ENCODE data around the gene NEU1. TPM values are rescaled to one million over a fixed set of nuclear protein-coding genes. Genes with fewer than 3 reads are reported as not detected.
"Not testable (repeated sequence)": the region's sequence is repeated elsewhere in the genome, so short reads cannot be mapped to it uniquely, and the experiment has no call there.

The NEU1 gene
- total RNA-seq, 2 experiments from 2014 or later = 16.5 to 17.8 TPM

GRCh38 chr6:31834367-31835250 is 28.0 kb downstream of the NEU1 start:
- DNase-seq (peak; percentile 82), ATAC-seq (peak; percentile 46)
- Mint-ChIP-seq H3K9me3 (ENCODE audit: insufficient read depth) (no peaks in the 10 kb centered on the region), H3K27ac (peak overlapping the region; percentile 92), H3K4me3 (peak overlapping the region; percentile 98), H3K4me1 (ENCODE audit: low read depth) (peaks cover 52% of the 10 kb centered on the region), H3K27me3 (ENCODE audit: low read depth) (no peaks in the 10 kb centered on the region), H3K36me3 (ENCODE audit: low read depth) (peaks cover 61% of the 10 kb centered on the region)
- ChIA-PET CTCF (interaction anchor here (0.9 to 1.5 kb wide), 5 partner anchors 28 to 294 kb away, joined by 3 to 5 read pairs (median 4); partner anchors contain the start of gene NEU1), POLR2A (interaction anchor here (1.0 to 3.1 kb wide), 8 partner anchors 10 to 169 kb away, joined by 3 to 10 read pairs (median 7); partner anchors contain the start of genes ABHD16A, CLIC1, CSNK2B and GPANK1)

GRCh38 chr6:31831350-31832215 is 31.0 kb downstream of the NEU1 start:
- ATAC-seq (no peak), DNase-seq (no peak)
- Mint-ChIP-seq H3K4me3 (peak overlapping the region; percentile 87), H3K9me3 (ENCODE audit: insufficient read depth) (no peaks in the 10 kb centered on the region), H3K36me3 (ENCODE audit: low read depth) (peaks cover 35% of the 10 kb centered on the region), H3K27ac (peak overlapping the region; percentile 81), H3K27me3 (ENCODE audit: low read depth) (no peaks in the 10 kb centered on the region), H3K4me1 (ENCODE audit: low read depth) (peaks cover 34% of the 10 kb centered on the region)
- POLR2A ChIA-PET = interaction anchor here (0.6 to 3.4 kb wide), 5 partner anchors 14 to 179 kb away, joined by 3 to 20 read pairs (median 3); partner anchors contain the start of genes BAG6, CLIC1 and GPANK1
- CTCF ChIA-PET = interaction anchor here (0.9 to 4.4 kb wide), 16 partner anchors 13 to 280 kb away, joined by 3 to 44 read pairs (median 6); partner anchors contain the start of genes CLIC1, LSM2, LY6G5C and MSH5

- ChIA-PET POLR2A (interaction anchor here (0.6 to 3.4 kb wide), 10 partner anchors 14 to 179 kb away, joined by 3 to 20 read pairs (median 3); partner anchors contain the start of genes BAG6, CLIC1, GPANK1 and LY6G6D), CTCF (interaction anchor here (0.9 to 4.4 kb wide), 22 partner anchors 9 to 285 kb away, joined by 3 to 44 read pairs (median 6); partner anchors contain the start of genes ATP6V1G2, CLIC1, DDAH2 and LSM2)
- ATAC-seq = no peak
- Mint-ChIP-seq H3K36me3 (ENCODE audit: low read depth) (peaks cover 28% of the 10 kb centered on the region), H3K9me3 (ENCODE audit: insufficient read depth) (no peaks in the 10 kb centered on the region), H3K27me3 (ENCODE audit: low read depth) (no peaks in the 10 kb centered on the region), H3K27ac (peak overlapping the region; percentile 81), H3K4me3 (peak overlapping the region; percentile 87), H3K4me1 (ENCODE audit: low read depth) (peaks cover 34% of the 10 kb centered on the region)
- DNase-seq = no peak
These were observed 31.7 kb downstream of the NEU1 start for GRCh38 chr6:31830886-31831335.

DNA sequence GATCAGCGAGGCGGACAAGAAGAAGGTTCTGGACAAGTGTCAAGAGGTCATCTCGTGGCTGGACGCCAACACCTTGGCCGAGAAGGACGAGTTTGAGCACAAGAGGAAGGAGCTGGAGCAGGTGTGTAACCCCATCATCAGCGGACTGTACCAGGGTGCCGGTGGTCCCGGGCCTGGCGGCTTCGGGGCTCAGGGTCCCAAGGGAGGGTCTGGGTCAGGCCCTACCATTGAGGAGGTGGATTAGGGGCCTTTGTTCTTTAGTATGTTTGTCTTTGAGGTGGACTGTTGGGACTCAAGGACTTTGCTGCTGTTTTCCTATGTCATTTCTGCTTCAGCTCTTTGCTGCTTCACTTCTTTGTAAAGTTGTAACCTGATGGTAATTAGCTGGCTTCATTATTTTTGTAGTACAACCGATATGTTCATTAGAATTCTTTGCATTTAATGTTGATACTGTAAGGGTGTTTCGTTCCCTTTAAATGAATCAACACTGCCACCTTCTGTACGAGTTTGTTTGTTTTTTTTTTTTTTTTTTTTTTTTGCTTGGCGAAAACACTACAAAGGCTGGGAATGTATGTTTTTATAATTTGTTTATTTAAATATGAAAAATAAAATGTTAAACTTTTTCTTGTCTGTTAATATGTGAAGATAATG is 32.9 kb downstream of the NEU1 start:
- H3K4me3 Mint-ChIP-seq = peak overlapping the region; percentile 87
- DNase-seq (no peak), ATAC-seq (no peak)

GRCh38 chr6:31827286-31828079 is 35.1 kb downstream of the NEU1 start, which contains the start of gene HSPA1B:
TSS of gene HSPA1B (plus strand) at chr6:31827738. CDS start at chr6:31827951, 213 bp downstream.
- POLR2A ChIA-PET = interaction anchor here (0.7 to 3.4 kb wide), 13 partner anchors 9 to 235 kb away, joined by 3 to 33 read pairs (median 6); partner anchors contain the start of genes ABHD16A, BAG6, CLIC1 and CSNK2B
- Mint-ChIP-seq H3K27ac (peak within 1 kb of the TSS; percentile 93), H3K4me1 (ENCODE audit: low read depth) (peaks cover 53% of the 10 kb centered on the region), H3K9me3 (ENCODE audit: insufficient read depth) (no peaks in the 10 kb centered on the region), H3K27me3 (ENCODE audit: low read depth) (no peaks in the 10 kb centered on the region), H3K4me3 (peak within 1 kb of the TSS; percentile 86), H3K36me3 (ENCODE audit: low read depth) (peaks cover 27% of the 10 kb centered on the region)
- CTCF ChIA-PET = interaction anchor here (0.9 to 2.8 kb wide), 13 partner anchors 13 to 276 kb away, joined by 3 to 17 read pairs (median 4); partner anchors contain the start of genes CLIC1, DDAH2, HSPA1A and HSPA1L
- ATAC-seq (peak; percentile 78), DNase-seq (peak; percentile 99)

More for the DNA sequence above, 32.9 kb downstream of the NEU1 start:
- CTCF ChIA-PET = interaction anchor here (0.7 to 4.4 kb wide), 25 partner anchors 10 to 283 kb away, joined by 3 to 44 read pairs (median 5); partner anchors contain the start of genes APOM, ATP6V1G2, CLIC1 and DDAH2
- H3K27me3 Mint-ChIP-seq (ENCODE audit: low read depth) = no peaks in the 10 kb centered on the region
- H3K27ac Mint-ChIP-seq = peak overlapping the region; percentile 81
- H3K36me3 Mint-ChIP-seq (ENCODE audit: low read depth) = peaks cover 26% of the 10 kb centered on the region
- no peaks in the 10 kb centered on the region for H3K9me3 Mint-ChIP-seq (ENCODE audit: insufficient read depth)
- H3K4me1 Mint-ChIP-seq (ENCODE audit: low read depth) = peaks cover 43% of the 10 kb centered on the region
- POLR2A ChIA-PET = interaction anchor here (0.7 to 3.4 kb wide), 8 partner anchors 23 to 278 kb away, joined by 3 to 20 read pairs (median 4); partner anchors contain the start of genes BAG6, CLIC1, LSM2 and MSH5

DNA sequence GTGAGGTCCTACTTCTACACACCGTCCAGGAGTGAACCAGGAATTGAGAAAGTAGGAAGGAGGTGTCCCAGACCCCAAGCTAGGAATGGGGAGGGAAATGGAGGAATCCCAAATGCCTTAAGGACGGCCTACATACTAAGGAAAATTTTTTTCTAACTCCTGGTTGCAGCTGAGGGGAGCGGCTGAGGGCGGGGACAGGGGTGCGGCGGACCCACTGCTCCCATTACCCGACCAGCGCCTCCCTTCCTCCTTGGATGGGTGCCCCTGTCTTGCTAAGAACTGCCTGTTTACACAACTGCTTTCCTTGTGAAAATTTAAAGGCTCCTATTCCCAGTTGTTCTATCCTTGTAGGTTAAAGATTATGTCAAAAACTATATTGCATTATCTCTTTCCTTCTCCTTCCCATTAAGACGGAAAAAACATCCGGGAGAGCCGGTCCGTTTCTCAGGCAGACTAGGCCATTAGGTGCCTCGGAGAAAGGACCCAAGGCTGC is 35.8 kb downstream of the NEU1 start:
- POLR2A ChIA-PET = interaction anchor here (0.6 to 3.4 kb wide), 17 partner anchors 9 to 234 kb away, joined by 3 to 33 read pairs (median 3); partner anchors contain the start of genes ABHD16A, BAG6, CLIC1 and CSNK2B
- H3K27ac Mint-ChIP-seq = peak overlapping the region; percentile 93
- H3K36me3 Mint-ChIP-seq (ENCODE audit: low read depth) = peaks cover 27% of the 10 kb centered on the region
- H3K4me3 Mint-ChIP-seq = peak overlapping the region; percentile 86
- DNase-seq = peak; percentile 51
- peak; percentile 6 for ATAC-seq
- H3K27me3 Mint-ChIP-seq (ENCODE audit: low read depth) = no peaks in the 10 kb centered on the region
- CTCF ChIA-PET = interaction anchor here (0.8 to 2.8 kb wide), 15 partner anchors 12 to 175 kb away, joined by 3 to 17 read pairs (median 4); partner anchors contain the start of genes ABHD16A, CLIC1, DDAH2 and HSPA1A
- no peaks in the 10 kb centered on the region for H3K9me3 Mint-ChIP-seq (ENCODE audit: insufficient read depth)
- H3K4me1 Mint-ChIP-seq (ENCODE audit: low read depth) = peaks cover 57% of the 10 kb centered on the region

- H3K4me1 Mint-ChIP-seq (ENCODE audit: low read depth) = peaks cover 53% of the 10 kb centered on the region
- H3K27ac Mint-ChIP-seq = peak overlapping the region; percentile 52
- peak overlapping the region; percentile 86 for H3K4me3 Mint-ChIP-seq
- no peaks in the 10 kb centered on the region for H3K9me3 Mint-ChIP-seq (ENCODE audit: insufficient read depth)
- H3K36me3 Mint-ChIP-seq (ENCODE audit: low read depth) = peaks cover 20% of the 10 kb centered on the region
- ChIA-PET CTCF (interaction anchor here (0.6 to 2.8 kb wide), 5 partner anchors 8 to 241 kb away, joined by 3 to 17 read pairs (median 3); partner anchors contain the start of genes LSM2 and MSH5), POLR2A (interaction anchor here (3.4 kb wide), 1 partner anchor 161 kb away, joined by 17 read pairs; the partner anchor contains the start of genes CSNK2B and GPANK1)
- ATAC-seq (no peak), DNase-seq (no peak)
- no peaks in the 10 kb centered on the region for H3K27me3 Mint-ChIP-seq (ENCODE audit: low read depth)
These were observed 37.1 kb downstream of the NEU1 start for GRCh38 chr6:31825553-31825952.

DNA sequence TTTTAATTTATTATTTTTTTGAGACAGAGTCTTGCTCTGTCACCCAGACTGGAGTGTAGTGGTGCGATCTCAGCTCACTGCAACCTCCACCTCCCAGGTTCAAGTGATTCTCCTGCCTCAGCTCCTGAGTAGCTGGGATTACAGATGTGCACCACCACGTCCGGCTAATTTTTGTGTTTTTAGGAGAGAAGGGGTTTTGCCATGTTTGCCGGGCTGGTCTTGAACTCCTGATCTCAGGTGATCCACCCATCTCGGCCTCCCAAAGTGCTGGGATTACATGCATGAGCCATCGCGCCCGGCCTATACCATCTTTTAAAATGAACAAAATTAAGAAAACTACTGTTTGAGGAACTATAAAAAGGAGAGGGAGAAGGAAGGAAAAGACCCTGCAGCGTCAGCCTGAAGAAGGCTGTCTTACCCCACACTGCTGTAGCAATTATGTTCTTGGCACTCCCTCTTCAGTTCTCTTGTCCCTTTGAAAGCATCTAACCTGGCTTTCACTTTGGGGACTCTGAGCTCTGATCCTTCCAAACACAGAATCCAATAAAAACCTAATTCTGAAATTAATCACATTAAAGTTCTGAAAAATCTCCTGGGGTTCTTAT is 38.9 kb downstream of the NEU1 start:
- H3K4me1 Mint-ChIP-seq (ENCODE audit: low read depth) = peaks cover 64% of the 10 kb centered on the region
- not testable (repeated sequence) for ATAC-seq; H3K4me3 Mint-ChIP-seq; H3K27me3 Mint-ChIP-seq (ENCODE audit: low read depth); H3K27ac Mint-ChIP-seq; H3K9me3 Mint-ChIP-seq (ENCODE audit: insufficient read depth); DNase-seq
- H3K36me3 Mint-ChIP-seq (ENCODE audit: low read depth) = peaks cover 12% of the 10 kb centered on the region
- ChIA-PET POLR2A (interaction anchor here (2.4 kb wide), 1 partner anchor 84 kb away, joined by 9 read pairs; the partner anchor contains the start of gene MSH5), CTCF (interaction anchor here (1.0 to 1.3 kb wide), 2 partner anchors 40 to 94 kb away, joined by 3 read pairs; partner anchors contain the start of gene DDAH2)

All from activated CD8-positive, alpha-beta T cell treated with anti-CD3 and anti-CD28 coated beads, Interleukin-2, amount 10 ng/mL, durations not matched to agents 7 days and 5 days (primary cell).